HG03066 (cell line): ENCODE measurements around the gene ZNF808.
"Not testable (repeated sequence)": the region's sequence is repeated elsewhere in the genome, so short reads cannot be mapped to it uniquely, and the experiment has no call there.

Experiments
- ATAC-seq: cut with Tn5 transposase; IDR thresholded peaks from one replicate; pipeline ENCODE4 v1.9.1; 2021; ENCODE audit warnings: low read depth; ENCODE audit not compliant: unreplicated experiment

The ZNF808 gene

GRCh38 chr19:52592301-52592700 lies 64.8 kb downstream of the ZNF808 start:
- no peak for ATAC-seq

GRCh38 chr19:52593441-52593840 lies 66.0 kb downstream of the ZNF808 start:
- not testable (repeated sequence) for ATAC-seq

GRCh38 chr19:52599241-52599640 lies 71.8 kb downstream of the ZNF808 start:
- ATAC-seq = no peak

- ATAC-seq = peak; percentile 22
Measured at GRCh38 chr19:52600639-52601024, 73.2 kb downstream of the ZNF808 start.

GRCh38 chr19:52601025-52601973 lies 73.8 kb downstream of the ZNF808 start:
- peak; percentile 91 for ATAC-seq

- not testable (repeated sequence) for ATAC-seq
Measured at GRCh38 chr19:52601974-52602366, 74.5 kb downstream of the ZNF808 start.

GRCh38 chr19:52602941-52603340 lies 75.5 kb downstream of the ZNF808 start:
- no peak for ATAC-seq

- no peak for ATAC-seq
Measured at GRCh38 chr19:52603558-52604207, 76.2 kb downstream of the ZNF808 start.
